Naive B cell (primary cell): Measurements from ENCODE around the gene PPP2R2C. TPM values are rescaled to one million over a fixed set of nuclear protein-coding genes. Genes with fewer than 3 reads are reported as not detected.
A peak's percentile ranks its signal among the peaks of the same experiment; 100 is the strongest.

Experiments
- ATAC-seq, 2 donors: fragments of 150-1000 bp; cut with Tn5 transposase; 2 replicates each; pipeline ENCODE4 v1.10.0; 2021; ENCODE audit warnings: low read depth in 2 of 2, mild to moderate bottlenecking in 2 of 2, moderate library complexity in 2 of 2
- DNase-seq: peaks from one replicate; pipeline ENCODE4 v3.0.0; 2022
- H3K27ac Mint-ChIP-seq, 6 donors: one replicate each; pipeline ENCODE4 v1.8.0; 2020 to 2022; ENCODE audit warnings: mild to moderate bottlenecking in 6 of 6, mixed read lengths in 6 of 6, moderate library complexity in 5 of 6, inconsistent platforms in 2 of 6
- H3K27me3 Mint-ChIP-seq, 3 donors: one replicate each; pipeline ENCODE4 v1.8.0; 2021 to 2022; ENCODE audit warnings: mixed read lengths in 3 of 3, mild to moderate bottlenecking in 1 of 3
- H3K36me3 Mint-ChIP-seq, 2 donors: one replicate each; pipeline ENCODE4 v1.8.0; 2020 to 2022; ENCODE audit warnings: mixed read lengths in 2 of 2, inconsistent platforms in 1 of 2, mild to moderate bottlenecking in 1 of 2
- H3K4me1 Mint-ChIP-seq, 3 donors: one replicate each; pipeline ENCODE4 v1.8.0; 2020 to 2022; ENCODE audit warnings: mixed read lengths in 3 of 3, inconsistent platforms in 1 of 3, mild to moderate bottlenecking in 1 of 3, moderate library complexity in 1 of 3
- H3K4me3 Mint-ChIP-seq, 8 donors: one replicate each; pipeline ENCODE4 v1.8.0; 2020 to 2022; ENCODE audit warnings: mild to moderate bottlenecking in 8 of 8, mixed read lengths in 8 of 8, moderate library complexity in 8 of 8, inconsistent platforms in 2 of 8
- H3K9me3 Mint-ChIP-seq, 7 donors: one replicate each; pipeline ENCODE4 v1.8.0; 2020 to 2022; ENCODE audit warnings: mixed read lengths in 7 of 7, mild to moderate bottlenecking in 5 of 7, inconsistent platforms in 2 of 7, moderate library complexity in 1 of 7
- polyA plus RNA-seq, 6 donors: library from polyadenylated mRNA; unstranded; fragments of 300-500 nt; fragmentation: Illumina TruSeq; gene quantifications; one replicate each; pipeline ENCODE4 v1.2.3, GENCODE V29; 2021; ENCODE audit warnings: low read depth in 6 of 6

Gene PPP2R2C
- polyA plus RNA-seq, 6 donors from 2014 or later: not detected

DNA sequence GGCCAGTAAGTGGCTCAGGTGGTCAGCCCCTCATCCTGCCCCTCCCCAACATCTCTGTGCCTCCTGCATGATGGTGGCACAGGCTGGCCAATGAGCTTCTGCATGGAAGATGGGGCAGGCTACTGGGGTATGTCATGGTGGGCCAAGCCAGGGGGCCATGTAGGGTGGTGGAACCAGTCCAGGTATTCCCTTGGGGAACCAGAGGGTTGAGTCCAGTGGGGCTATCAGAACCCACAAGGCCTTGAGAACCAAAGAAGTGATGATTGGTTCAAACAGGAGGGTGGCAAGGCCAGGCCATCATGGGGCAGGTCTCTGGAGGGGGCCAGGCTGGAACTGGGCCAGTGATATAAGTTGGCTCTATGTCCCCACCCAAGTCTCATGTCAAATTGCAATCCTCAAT, 18.8 kb upstream of the PPP2R2C start:
- DNase-seq: no peak

DNA sequence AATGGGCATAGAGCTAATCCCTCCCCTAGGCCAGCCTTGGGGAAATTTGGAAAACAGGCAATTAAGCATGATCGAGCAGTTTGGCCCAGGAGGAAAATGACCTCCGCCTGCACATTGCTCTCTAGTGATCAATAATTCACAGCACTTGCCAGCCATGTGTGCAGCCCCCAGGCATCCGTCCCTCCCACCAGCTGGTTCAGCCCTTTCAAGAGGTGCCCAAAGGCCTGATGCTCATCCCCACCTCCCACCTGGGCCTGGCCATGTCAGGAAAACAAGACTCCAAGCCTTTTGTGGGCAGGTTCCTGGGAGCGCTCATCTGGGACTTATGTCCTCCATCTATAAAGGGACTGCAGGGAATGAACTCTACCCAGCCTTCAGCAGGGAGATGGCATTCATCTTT, 17.5 kb upstream of the PPP2R2C start:
- Mint-ChIP-seq H3K9me3 (peaks cover 18 to 47% (median 42%) of the 10 kb centered on the region in 7 donors), H3K36me3 (peaks cover 8 to 9% of the 10 kb centered on the region in 2 donors), H3K4me3 (no peak overlapping the region), H3K4me1 (no peaks in the 10 kb centered on the region), H3K27me3 (peaks cover 23 to 46% (median 29%) of the 10 kb centered on the region in 3 donors), H3K27ac (peak overlapping the region in 1 of 6 donors; percentile 39)
- DNase-seq: no peak
- no peak for ATAC-seq

More for the DNA sequence above, 18.8 kb upstream of the PPP2R2C start:
- Mint-ChIP-seq H3K27ac (no peak overlapping the region), H3K4me3 (no peak overlapping the region), H3K27me3 (peaks cover 29 to 46% (median 29%) of the 10 kb centered on the region in 3 donors), H3K4me1 (no peaks in the 10 kb centered on the region), H3K9me3 (peaks cover 13 to 36% (median 32%) of the 10 kb centered on the region in 7 donors), H3K36me3 (peaks cover 0 to 9% of the 10 kb centered on the region in 2 donors)
- no peak for ATAC-seq

DNA sequence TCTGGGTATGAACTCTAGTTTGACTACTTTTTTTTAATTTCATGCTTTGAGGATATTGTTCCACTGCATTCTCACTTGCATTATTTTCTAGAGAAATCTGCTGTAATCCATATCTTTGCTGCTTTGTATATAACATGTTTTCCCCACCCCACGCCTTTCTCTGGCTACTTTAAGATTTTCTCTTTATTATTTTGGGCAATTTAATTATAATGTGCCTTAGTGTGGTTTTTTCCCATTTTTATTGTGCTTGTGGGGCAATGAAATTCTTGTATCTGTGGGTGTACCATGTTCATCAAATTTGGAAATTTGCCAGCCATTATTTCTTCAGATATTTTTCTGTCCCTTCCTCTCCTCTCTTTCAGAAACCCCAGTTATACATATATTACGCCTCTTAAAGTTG, 15.1 kb upstream of the PPP2R2C start:
- H3K4me1 Mint-ChIP-seq: no peaks in the 10 kb centered on the region
- no peak for DNase-seq
- H3K4me3 Mint-ChIP-seq: no peak overlapping the region
- H3K9me3 Mint-ChIP-seq: peaks cover 14 to 56% (median 44%) of the 10 kb centered on the region in 7 donors
- ATAC-seq: no peak
- no peak overlapping the region for H3K27ac Mint-ChIP-seq
- peaks cover 8 to 9% of the 10 kb centered on the region in 2 donors for H3K36me3 Mint-ChIP-seq
- H3K27me3 Mint-ChIP-seq: peaks cover 10 to 25% (median 16%) of the 10 kb centered on the region in 3 donors

DNA sequence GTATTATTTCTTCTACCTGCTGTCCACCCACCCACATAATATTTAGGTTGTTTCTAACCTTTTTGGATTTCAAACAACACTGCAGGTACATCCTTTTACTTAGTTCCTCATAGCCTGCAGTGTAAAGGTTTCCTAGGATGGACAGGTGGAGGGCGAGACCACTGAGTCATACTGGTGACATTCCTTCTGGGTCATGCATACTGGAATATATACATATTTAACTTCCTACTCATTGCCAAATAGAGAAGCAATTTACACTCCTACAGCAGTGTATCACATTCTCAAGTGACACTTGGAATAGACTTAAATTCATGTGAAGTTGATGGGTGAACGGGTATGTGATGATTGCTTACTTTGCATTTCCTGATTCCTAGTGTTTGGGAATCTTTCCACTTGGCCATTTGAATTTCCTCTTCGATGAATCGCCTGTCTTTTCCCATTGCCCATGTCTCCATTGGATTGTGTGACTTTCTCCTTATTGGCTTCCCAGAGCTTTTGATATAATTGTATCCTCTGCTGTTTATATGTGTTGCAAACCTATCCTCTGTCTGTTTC, 8.2 kb upstream of the PPP2R2C start:
- Mint-ChIP-seq H3K4me3 (no peak overlapping the region), H3K36me3 (peaks cover 9 to 12% of the 10 kb centered on the region in 2 donors)

DNA sequence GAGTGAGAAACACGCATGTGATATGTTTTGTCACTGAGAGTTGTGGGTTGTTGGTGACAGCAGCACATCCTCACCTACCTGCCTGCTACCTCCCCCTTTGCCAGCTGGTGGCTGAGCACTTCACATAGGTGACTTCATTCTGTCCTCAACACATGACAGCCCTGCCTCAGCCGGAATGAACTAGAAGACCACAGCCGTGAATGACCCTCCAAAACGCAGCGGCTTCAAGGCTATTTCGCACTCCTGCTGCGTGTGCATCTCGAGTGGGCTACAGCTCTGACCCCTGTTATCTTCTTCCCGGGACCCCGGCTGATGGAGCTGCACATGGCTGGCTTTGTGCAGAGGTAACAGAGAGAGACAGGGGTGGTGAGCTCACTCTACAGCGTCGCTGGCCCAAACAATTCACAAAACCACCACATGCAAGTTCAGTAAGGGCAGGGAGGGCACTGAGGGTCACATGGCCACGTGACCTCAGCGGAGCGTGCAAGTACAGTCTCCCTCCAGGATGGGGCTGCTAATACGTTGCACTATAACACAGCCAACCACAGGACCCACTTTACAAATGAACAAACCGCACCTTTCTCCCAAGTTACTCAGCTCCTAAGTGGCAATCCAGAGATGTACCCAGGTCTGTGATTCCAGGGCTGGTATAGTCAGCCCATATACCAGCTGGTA, 6.3 kb upstream of the PPP2R2C start:
- no peak for DNase-seq
- Mint-ChIP-seq H3K4me1 (no peaks in the 10 kb centered on the region), H3K36me3 (peaks cover 13 to 24% of the 10 kb centered on the region in 2 donors), H3K27me3 (peaks cover 22 to 52% (median 38%) of the 10 kb centered on the region in 3 donors), H3K9me3 (peaks cover 5 to 19% (median 10%) of the 10 kb centered on the region in 7 donors), H3K4me3 (no peak overlapping the region), H3K27ac (peak overlapping the region in 1 of 6 donors; percentile 57)
- no peak for ATAC-seq

More for the DNA sequence above, 8.2 kb upstream of the PPP2R2C start:
- Mint-ChIP-seq H3K4me1 (no peaks in the 10 kb centered on the region), H3K27ac (no peak overlapping the region), H3K9me3 (peaks cover 1 to 27% (median 17%) of the 10 kb centered on the region in 7 donors), H3K27me3 (peaks cover 17 to 33% (median 19%) of the 10 kb centered on the region in 3 donors)
- DNase-seq: no peak
- ATAC-seq: no peak

DNA sequence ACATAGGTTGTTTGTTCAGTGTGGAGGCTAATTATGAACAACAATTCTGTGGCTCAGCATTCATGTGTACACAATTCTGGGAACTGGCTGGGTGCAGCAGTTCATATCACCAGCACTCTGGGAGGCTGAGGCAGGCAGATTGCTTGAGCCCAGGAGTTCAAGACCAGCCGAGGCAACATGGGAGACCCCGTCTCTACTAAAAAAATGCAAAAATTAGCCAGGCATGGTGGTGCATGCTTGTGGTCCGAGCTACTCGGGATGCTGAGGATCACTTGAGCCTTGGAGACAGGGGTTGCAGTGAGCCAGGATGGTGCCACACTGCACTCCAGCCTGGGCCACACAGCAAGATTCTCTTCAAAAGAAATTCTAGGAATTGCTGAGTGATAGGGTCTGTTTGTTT, 4.5 kb upstream of the PPP2R2C start:
- Mint-ChIP-seq H3K27me3 (peaks cover 17 to 65% (median 51%) of the 10 kb centered on the region in 3 donors), H3K27ac (no peak overlapping the region), H3K4me1 (peaks cover 0 to 4% (median 0%) of the 10 kb centered on the region in 3 donors), H3K4me3 (no peak overlapping the region), H3K9me3 (peaks cover 5 to 19% (median 10%) of the 10 kb centered on the region in 7 donors), H3K36me3 (peaks cover 13 to 24% of the 10 kb centered on the region in 2 donors)
- ATAC-seq (no peak), DNase-seq (no peak)

DNA sequence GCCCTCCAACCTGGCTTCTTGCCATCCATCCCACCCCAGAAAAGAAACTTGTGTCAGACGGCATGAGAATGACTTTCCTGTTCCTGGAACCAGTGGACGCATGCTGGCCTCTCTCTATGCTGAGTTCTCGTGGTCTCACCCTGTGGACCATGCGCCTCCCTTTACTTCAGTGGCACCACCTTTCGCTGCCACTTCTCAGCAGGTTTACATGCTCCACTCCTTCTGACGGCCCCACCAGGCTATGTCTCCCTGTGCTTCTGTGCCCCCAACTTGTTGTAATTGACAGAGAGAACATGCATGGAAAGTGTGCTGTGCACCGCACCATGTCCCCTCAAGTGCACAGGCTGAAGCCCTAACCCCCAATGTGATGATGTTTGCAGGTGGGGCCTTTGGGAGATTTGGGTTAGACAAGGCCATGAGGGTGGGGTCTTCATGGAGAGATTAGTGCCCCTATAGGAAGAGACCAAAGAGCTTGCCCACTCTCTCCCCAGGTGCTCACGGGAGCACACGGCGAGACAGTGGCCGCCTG, 3.1 kb upstream of the PPP2R2C start:
- Mint-ChIP-seq H3K36me3 (peaks cover 13 to 24% of the 10 kb centered on the region in 2 donors), H3K27me3 (peaks cover 17 to 56% (median 51%) of the 10 kb centered on the region in 3 donors), H3K4me3 (peak overlapping the region in 2 of 8 donors; percentile 23 to 62), H3K4me1 (peaks cover 0 to 4% (median 0%) of the 10 kb centered on the region in 3 donors), H3K9me3 (peaks cover 5 to 19% (median 10%) of the 10 kb centered on the region in 7 donors), H3K27ac (no peak overlapping the region)
- ATAC-seq: no peak
- DNase-seq: no peak

DNA sequence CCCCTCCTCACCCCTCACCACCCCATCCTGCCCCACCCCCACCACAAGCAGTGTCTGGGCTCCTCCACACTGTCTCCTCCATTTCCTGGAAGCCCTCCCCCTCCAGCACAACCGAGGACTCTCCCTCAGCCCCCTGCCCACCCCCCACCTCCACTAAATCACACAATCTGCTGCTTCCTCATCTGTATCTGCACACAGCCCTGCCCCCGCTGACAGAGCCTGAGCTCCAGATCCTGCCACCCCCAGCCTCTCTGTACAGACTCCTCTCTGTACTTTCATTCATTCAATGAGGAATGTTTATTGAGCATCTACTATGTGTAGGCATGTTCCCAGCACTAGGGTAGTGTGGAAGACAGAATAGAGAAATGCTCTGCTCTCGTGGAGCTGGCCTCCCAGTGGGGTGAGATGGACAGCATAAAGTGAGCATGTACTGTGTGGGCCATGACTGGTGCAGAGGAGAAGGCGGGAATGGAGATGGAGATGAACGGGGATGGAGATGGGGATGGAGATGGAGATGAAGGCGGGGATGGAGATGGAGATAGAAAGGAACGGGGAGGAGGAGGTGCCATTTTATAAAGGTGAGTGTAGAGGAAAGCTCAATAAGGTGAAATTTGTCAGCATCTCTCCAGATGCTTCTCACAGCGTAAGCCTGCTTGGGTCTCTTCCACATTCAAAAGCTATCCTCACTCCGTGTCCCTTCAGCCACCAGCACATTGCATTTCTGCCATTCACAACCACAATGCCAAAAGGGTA, 2.5 kb upstream of the PPP2R2C start:
- Mint-ChIP-seq H3K27ac (peak overlapping the region in 1 of 6 donors; percentile 57), H3K9me3 (peaks cover 5 to 19% (median 10%) of the 10 kb centered on the region in 7 donors), H3K36me3 (peaks cover 13 to 24% of the 10 kb centered on the region in 2 donors), H3K27me3 (peaks cover 18 to 56% (median 55%) of the 10 kb centered on the region in 3 donors), H3K4me1 (peaks cover 0 to 9% (median 0%) of the 10 kb centered on the region in 3 donors), H3K4me3 (peak overlapping the region in 1 of 8 donors; percentile 2)
- DNase-seq (no peak), ATAC-seq (no peak)

DNA sequence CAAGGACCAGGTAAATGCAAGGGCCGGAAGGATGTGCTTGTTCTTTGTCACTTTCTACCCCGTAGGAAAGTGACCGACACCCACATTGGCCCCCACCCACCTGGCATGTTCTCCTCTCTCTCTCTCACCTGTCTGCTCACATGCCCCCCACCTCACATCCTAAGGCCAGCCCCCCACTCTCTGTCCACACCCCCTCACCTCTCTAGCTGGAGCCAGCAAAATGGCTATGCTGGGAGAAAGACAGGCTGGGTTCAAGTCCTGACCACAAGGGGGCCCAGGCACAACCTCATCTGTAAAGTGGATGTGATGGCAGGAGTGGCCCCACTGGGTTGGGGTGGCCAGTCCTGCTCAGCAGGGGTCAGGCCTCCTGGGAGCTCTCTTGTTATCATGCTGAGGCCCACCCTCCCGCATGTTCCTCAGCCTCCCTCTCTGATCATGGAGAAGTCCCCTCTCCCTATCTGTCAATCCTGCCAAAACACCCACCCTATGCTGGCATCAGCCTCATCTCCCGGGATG, 1.7 kb upstream of the PPP2R2C start:
- Mint-ChIP-seq H3K9me3 (peaks cover 5 to 19% (median 10%) of the 10 kb centered on the region in 7 donors), H3K36me3 (peaks cover 13 to 24% of the 10 kb centered on the region in 2 donors), H3K4me3 (peak overlapping the region in 1 of 8 donors; percentile 6), H3K27me3 (peaks cover 26 to 63% (median 60%) of the 10 kb centered on the region in 3 donors), H3K27ac (no peak overlapping the region), H3K4me1 (peaks cover 0 to 11% (median 0%) of the 10 kb centered on the region in 3 donors)
- DNase-seq: no peak
- no peak for ATAC-seq

DNA sequence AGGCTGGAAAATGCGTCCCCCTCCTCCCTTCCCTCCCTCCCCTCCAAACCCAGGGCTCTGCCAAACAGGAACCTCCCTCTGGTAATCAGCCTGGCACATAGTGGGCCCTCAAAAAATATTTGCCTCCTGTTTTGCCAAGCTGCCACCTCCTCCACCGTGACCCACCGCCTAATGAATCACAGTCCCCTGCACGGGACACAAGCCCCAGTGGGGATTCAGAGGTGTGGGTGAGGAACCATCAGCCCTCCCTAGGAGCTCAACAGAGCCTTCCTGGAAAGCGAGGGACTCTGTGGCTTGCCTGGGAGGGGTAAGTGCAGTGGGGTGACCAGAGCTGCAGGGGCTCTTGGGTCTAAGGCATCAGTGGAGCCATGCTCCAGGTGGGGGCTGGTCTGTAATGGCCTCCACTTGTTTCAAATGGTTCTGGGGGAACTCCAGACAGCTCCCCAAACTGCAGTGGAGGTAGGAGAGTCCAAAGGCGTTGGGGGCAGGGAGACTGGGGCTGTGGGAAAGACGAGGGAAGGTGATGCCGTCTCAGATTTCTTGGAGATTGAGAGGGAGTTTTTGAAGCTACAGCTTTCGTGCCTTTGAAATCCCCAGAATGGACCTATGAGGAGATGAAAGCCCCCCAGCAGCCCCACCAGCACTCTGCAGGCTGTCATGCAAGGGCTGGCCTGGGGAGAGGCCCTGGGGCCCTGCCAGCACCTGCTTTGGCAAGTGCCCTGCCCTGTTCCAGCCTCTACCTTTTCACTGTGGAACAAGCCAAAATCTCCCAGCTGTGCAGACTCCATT, 1.0 kb upstream of the PPP2R2C start:
- Mint-ChIP-seq H3K36me3 (peaks cover 13 to 24% of the 10 kb centered on the region in 2 donors), H3K4me3 (peak overlapping the region in 3 of 8 donors; percentile 6 to 60 (median 53)), H3K4me1 (peaks cover 0 to 11% (median 0%) of the 10 kb centered on the region in 3 donors), H3K9me3 (peaks cover 5 to 19% (median 9%) of the 10 kb centered on the region in 7 donors), H3K27ac (no peak overlapping the region), H3K27me3 (peaks cover 32 to 67% (median 64%) of the 10 kb centered on the region in 3 donors)
- no peak for DNase-seq
- ATAC-seq: no peak

DNA sequence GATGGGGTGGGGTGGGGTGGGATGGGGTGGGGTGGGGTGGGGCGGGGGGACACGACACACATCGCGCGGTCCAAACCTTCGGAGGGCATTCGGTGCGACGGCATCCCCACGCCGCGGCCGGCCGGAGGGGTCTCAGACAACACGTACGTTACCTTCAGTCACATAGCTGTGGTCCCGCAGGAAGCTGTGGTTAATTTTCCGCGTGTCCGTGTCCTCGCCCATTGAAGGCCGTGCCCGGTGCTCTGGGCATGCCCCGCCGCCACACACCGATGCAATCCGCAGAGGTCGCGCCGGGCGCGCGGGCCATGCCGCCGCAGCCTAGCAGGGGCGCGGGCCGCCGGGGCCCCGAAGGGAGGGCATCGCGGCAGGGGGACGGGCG, 417 bp downstream of the PPP2R2C start:
- H3K27ac Mint-ChIP-seq: no peak overlapping the region
- peaks cover 4 to 18% (median 8%) of the 10 kb centered on the region in 7 donors for H3K9me3 Mint-ChIP-seq
- DNase-seq (no peak), ATAC-seq (no peak)
- H3K4me3 Mint-ChIP-seq: no peak overlapping the region
- peaks cover 36 to 75% (median 68%) of the 10 kb centered on the region in 3 donors for H3K27me3 Mint-ChIP-seq
- peaks cover 13 to 16% of the 10 kb centered on the region in 2 donors for H3K36me3 Mint-ChIP-seq
- H3K4me1 Mint-ChIP-seq: peaks cover 0 to 11% (median 0%) of the 10 kb centered on the region in 3 donors

DNA sequence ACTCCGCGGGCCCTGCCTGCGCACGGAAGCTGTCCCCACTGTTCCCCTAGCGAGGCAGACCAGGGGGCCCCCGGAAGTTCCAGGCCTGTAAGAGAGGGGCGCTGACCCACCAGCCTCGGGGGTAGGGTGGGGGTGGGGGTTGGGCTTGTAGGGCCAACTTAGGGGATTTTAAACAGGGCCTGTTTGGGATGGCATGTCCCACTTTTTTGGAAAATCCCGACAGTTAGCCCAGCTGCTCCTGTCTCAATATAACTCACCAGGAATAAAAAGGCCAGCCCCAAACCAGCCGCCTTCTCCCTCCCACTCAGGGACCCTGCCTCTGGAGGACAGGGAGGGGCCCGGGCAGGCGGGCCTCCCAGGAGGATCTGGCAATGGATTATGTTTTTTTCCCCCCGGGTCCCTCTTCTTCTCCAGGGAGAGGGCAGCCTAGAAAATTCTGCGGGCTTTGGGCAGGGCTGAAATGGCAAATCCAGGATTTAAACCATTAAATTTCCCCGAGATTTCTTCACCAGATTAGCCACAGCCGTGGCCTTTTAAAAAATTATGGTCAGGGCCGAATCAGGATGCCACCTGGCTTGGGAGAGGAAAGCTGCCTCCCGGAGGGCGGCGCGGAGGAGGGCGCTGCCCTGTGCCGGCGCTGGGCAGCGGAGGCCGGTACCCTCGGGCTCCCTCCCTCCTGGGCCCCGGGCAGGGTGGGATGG, 957 bp downstream of the PPP2R2C start:
- Mint-ChIP-seq H3K27me3 (peaks cover 36 to 80% (median 71%) of the 10 kb centered on the region in 3 donors), H3K4me3 (peak overlapping the region in 1 of 8 donors; percentile 13), H3K27ac (no peak overlapping the region), H3K4me1 (peaks cover 0 to 11% (median 0%) of the 10 kb centered on the region in 3 donors), H3K36me3 (peaks cover 12 to 16% of the 10 kb centered on the region in 2 donors), H3K9me3 (peaks cover 3 to 15% (median 8%) of the 10 kb centered on the region in 7 donors)
- DNase-seq: no peak
- ATAC-seq: no peak
